ENCODE measurements around the gene GFRA4. TPM values are rescaled to one million over a fixed set of nuclear protein-coding genes. Genes with fewer than 3 reads are reported as not detected.

GFRA4 gene
- total RNA-seq, 1 donor from 2014 or later, result not detected

GRCh38 chr20:3653921-3654320 lies 9.3 kb downstream of the GFRA4 start:
- DNase-seq (ENCODE audit: low spot score), result no peak

GRCh38 chr20:3652676-3653596 lies 10.3 kb downstream of the GFRA4 start:
- no peak for DNase-seq (ENCODE audit: low spot score)

GRCh38 chr20:3652221-3652620 lies 11.0 kb downstream of the GFRA4 start:
- DNase-seq (ENCODE audit: low spot score), result no peak

- DNase-seq (ENCODE audit: low spot score), result no peak
Measured at GRCh38 chr20:3651204-3651962, 11.8 kb downstream of the GFRA4 start.

- DNase-seq (ENCODE audit: low spot score), result no peak
Measured at GRCh38 chr20:3648951-3649350, 14.2 kb downstream of the GFRA4 start.

- DNase-seq (ENCODE audit: low spot score), result no peak
Measured at GRCh38 chr20:3647473-3647872, 15.7 kb downstream of the GFRA4 start.

- DNase-seq (ENCODE audit: low spot score), result no peak
Measured at GRCh38 chr20:3646651-3647050, 16.5 kb downstream of the GFRA4 start.

- no peak for DNase-seq (ENCODE audit: low spot score)
Measured at GRCh38 chr20:3646067-3646440, 17.1 kb downstream of the GFRA4 start.

- no peak for DNase-seq (ENCODE audit: low spot score)
Measured at GRCh38 chr20:3645309-3646066, 17.7 kb downstream of the GFRA4 start.

GRCh38 chr20:3640259-3640658 lies 22.9 kb downstream of the GFRA4 start:
- no peak for DNase-seq (ENCODE audit: low spot score)

GRCh38 chr20:3635346-3635745 lies 27.9 kb downstream of the GFRA4 start:
- no peak for DNase-seq (ENCODE audit: low spot score)

- no peak for DNase-seq (ENCODE audit: low spot score)
Measured at GRCh38 chr20:3633913-3634478, 29.2 kb downstream of the GFRA4 start.

GRCh38 chr20:3632311-3633004 lies 30.7 kb downstream of the GFRA4 start:
- no peak for DNase-seq (ENCODE audit: low spot score)

GRCh38 chr20:3631534-3631933 lies 31.7 kb downstream of the GFRA4 start:
- DNase-seq (ENCODE audit: low spot score), result no peak

GRCh38 chr20:3630429-3630828 lies 32.8 kb downstream of the GFRA4 start:
- no peak for DNase-seq (ENCODE audit: low spot score)

GRCh38 chr20:3629893-3630292 lies 33.3 kb downstream of the GFRA4 start:
- DNase-seq (ENCODE audit: low spot score), result no peak

- DNase-seq (ENCODE audit: low spot score), result no peak
Measured at GRCh38 chr20:3628502-3629314, 34.5 kb downstream of the GFRA4 start.

- no peak for DNase-seq (ENCODE audit: low spot score)
Measured at GRCh38 chr20:3627476-3627875, 35.7 kb downstream of the GFRA4 start.

GRCh38 chr20:3622406-3622805 lies 40.8 kb downstream of the GFRA4 start:
- no peak for DNase-seq (ENCODE audit: low spot score)

GRCh38 chr20:3621111-3621510 lies 42.1 kb downstream of the GFRA4 start:
- DNase-seq (ENCODE audit: low spot score), result no peak
